K562 treated with DMSO at 1 percent for 12 hours (cell line): ENCODE data around the gene TSN. TPM values are rescaled to one million over a fixed set of nuclear protein-coding genes. Genes with fewer than 3 reads are reported as not detected.

ENCODE experiments used
- total RNA-seq: library from RNA; unstranded; fragments of 300-600 nt; gene quantifications from 2 replicates; pipeline ENCODE4 v1.2.3, GENCODE V29; 2022; ENCODE audit not compliant: insufficient read depth

TSN gene
- total RNA-seq, result 19.7 and 37.4 TPM in 2 replicates

DNA sequence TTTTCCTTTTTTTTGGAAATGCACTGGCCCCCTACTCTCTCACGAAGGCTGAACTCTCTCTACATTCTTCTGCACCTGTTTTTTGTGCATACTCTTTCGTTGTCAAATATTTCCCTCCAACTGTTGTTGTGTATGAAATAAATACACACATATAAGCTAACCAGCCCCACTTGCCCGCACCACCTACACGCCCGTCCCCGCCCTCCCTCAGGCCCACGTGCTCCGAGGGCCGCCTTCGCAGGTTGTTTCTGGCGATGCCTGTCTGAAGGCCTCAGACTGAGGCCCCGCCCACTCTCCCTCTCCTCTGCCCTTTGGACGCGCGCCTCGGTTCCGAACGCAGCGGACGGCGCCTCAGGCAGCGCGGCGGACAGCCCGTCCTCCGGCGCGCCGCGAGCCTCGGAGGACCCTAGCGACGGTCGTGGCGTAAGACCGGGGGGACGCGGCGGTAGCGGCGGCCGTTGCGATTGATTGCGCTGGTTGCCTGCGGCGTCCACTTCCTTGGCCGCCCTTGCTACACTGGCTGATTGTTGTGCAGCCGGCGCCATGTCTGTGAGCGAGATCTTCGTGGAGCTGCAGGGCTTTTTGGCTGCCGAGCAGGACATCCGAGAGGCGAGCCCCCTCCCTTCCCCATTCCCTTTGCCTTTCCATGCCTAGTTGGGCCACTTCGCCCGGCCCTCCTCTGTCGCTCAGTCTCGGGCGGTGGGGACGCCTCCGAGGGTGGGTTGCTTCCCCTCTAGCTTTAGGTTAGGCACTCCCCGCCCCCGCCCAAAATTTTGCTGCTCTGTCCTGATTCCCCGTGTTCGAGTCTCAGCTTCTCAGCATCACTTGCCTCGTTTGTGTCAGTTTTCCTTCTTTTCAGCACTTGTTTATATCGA, at the start of gene TSN:
Gene TSN, plus strand, starts transcription at position 415 of the 875 bp plus-strand sequence. Its CDS starts 129 bp downstream, at position 544.

DNA sequence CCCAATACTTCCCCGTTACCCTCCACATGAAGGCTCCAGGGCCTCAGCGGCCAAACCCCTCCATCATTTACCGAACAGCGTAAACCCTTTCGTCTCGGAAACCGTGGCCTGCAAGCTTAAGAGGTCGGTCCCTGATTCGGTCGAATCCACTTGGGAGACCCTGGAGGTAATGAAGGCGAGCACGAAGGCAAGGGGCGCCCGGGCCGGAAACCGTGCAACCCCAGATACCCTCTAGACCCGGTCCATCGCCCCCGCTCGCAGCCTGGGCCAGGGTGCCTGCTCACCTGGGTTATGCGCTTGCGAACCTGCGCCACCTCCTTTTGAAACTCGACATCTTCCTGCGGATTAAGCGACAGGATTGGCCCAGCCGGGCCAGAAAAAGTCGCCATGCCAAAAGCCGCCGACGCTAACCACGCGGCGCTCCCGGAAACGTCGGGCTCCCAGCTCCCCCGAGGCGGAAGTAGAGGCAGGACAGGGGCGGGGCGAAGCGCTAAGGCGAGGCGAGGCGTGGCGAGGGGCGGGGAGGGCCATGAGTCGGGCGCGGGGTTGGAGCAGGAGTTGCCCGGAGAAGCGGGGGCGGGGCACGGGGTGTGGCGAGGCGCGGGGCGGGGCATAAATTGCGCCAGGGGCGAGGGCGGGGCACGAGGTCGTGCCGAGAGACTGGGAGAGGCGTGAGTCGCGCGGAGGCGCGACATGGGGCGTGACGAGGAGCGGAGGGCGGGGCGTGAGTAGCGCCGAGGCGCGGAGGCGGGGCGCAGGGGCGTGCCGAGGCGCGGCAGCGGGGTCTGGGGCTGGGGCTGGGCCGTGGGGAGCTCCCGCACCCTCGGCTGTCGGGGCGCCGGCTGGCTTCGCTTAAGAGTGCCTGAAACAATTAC, 18.8 kb upstream of the TSN start, which contains the start of gene NIFK:
Gene NIFK, minus strand, starts transcription at position 414 of the 875 bp plus-strand sequence. Its CDS starts 25 bp downstream, at position 389.

Other genes starting within 250 kb of the TSN start
- not detected in 2 replicates for gene RNU4ATAC, start 224.8 kb upstream of the TSN start, total RNA-seq
- 6.0 and 29.7 TPM in 2 replicates for gene CLASP1, start 106.2 kb upstream of the TSN start, total RNA-seq
- 16.9 and 27.1 TPM in 2 replicates for gene NIFK, start 18.8 kb upstream of the TSN start, total RNA-seq